KOPT-K1 (cell line): ENCODE data around the gene FAAP100.

Experiments
- H3K27ac ChIP-seq: fragments of 200-600 bp; sonication (generic); 2 replicates; pipeline ENCODE4 v1.5.1; 2016; ENCODE audit warnings: antibody characterized with exemption, mild to moderate bottlenecking, low read depth, low read length; ENCODE audit not compliant: poor library complexity, severe bottlenecking
- H3K36me3 ChIP-seq: fragments of 200-600 bp; sonication (generic); 2 replicates; pipeline ENCODE4 v1.5.1; 2017; ENCODE audit warnings: antibody characterized with exemption, mild to moderate bottlenecking, low read length, moderate library complexity; ENCODE audit not compliant: insufficient read depth
- H3K9me3 ChIP-seq: fragments of 200-600 bp; sonication (generic); 2 replicates; pipeline ENCODE4 v1.5.1; 2017; ENCODE audit warnings: antibody characterized with exemption, low read length, mild to moderate bottlenecking; ENCODE audit not compliant: insufficient read depth, poor library complexity, severe bottlenecking

FAAP100 gene

GRCh38 chr17:81509972-81510784 lies 42.0 kb downstream of the FAAP100 start:
- Histone ChIP-seq H3K36me3 (peaks cover 42% of the 10 kb centered on the region), H3K9me3 (peaks cover 7% of the 10 kb centered on the region), H3K27ac (peak overlapping the region; percentile 72)

- Histone ChIP-seq H3K9me3 (peaks cover 7% of the 10 kb centered on the region), H3K27ac (peak overlapping the region; percentile 72), H3K36me3 (peaks cover 42% of the 10 kb centered on the region)
Measured at GRCh38 chr17:81509207-81509971, 42.8 kb downstream of the FAAP100 start.

GRCh38 chr17:81508639-81509206 lies 43.4 kb downstream of the FAAP100 start:
- H3K27ac ChIP-seq, result peak overlapping the region; percentile 72
- peaks cover 42% of the 10 kb centered on the region for H3K36me3 ChIP-seq
- peaks cover 7% of the 10 kb centered on the region for H3K9me3 ChIP-seq

GRCh38 chr17:81503619-81504018 lies 48.5 kb downstream of the FAAP100 start:
- Histone ChIP-seq H3K36me3 (peaks cover 3% of the 10 kb centered on the region), H3K9me3 (no peaks in the 10 kb centered on the region), H3K27ac (no peak overlapping the region)

- Histone ChIP-seq H3K36me3 (no peaks in the 10 kb centered on the region), H3K27ac (no peak overlapping the region)
Measured at GRCh38 chr17:81502471-81503017, 49.6 kb downstream of the FAAP100 start.

GRCh38 chr17:81500047-81500446 lies 52.1 kb downstream of the FAAP100 start:
- H3K36me3 ChIP-seq, result no peaks in the 10 kb centered on the region
- H3K27ac ChIP-seq, result no peak overlapping the region
- H3K9me3 ChIP-seq, result no peaks in the 10 kb centered on the region

More at GRCh38 chr17:81502471-81503017, 49.6 kb downstream of the FAAP100 start:
- no peaks in the 10 kb centered on the region for H3K9me3 ChIP-seq

- no peaks in the 10 kb centered on the region for H3K9me3 ChIP-seq
- no peaks in the 10 kb centered on the region for H3K36me3 ChIP-seq
- H3K27ac ChIP-seq, result no peak overlapping the region
Measured at GRCh38 chr17:81499601-81499970, 52.6 kb downstream of the FAAP100 start.

- Histone ChIP-seq H3K27ac (no peak overlapping the region), H3K9me3 (no peaks in the 10 kb centered on the region)
Measured at GRCh38 chr17:81498953-81499600, 53.1 kb downstream of the FAAP100 start.

GRCh38 chr17:81494626-81495377 lies 57.4 kb downstream of the FAAP100 start:
- peak overlapping the region; percentile 64 for H3K27ac ChIP-seq
- no peaks in the 10 kb centered on the region for H3K9me3 ChIP-seq
- H3K36me3 ChIP-seq, result no peaks in the 10 kb centered on the region

More at GRCh38 chr17:81498953-81499600, 53.1 kb downstream of the FAAP100 start:
- no peaks in the 10 kb centered on the region for H3K36me3 ChIP-seq

- Histone ChIP-seq H3K36me3 (no peaks in the 10 kb centered on the region), H3K9me3 (no peaks in the 10 kb centered on the region), H3K27ac (peak overlapping the region; percentile 37)
Measured at GRCh38 chr17:81493198-81494038, 58.7 kb downstream of the FAAP100 start.

- no peaks in the 10 kb centered on the region for H3K9me3 ChIP-seq
Measured at GRCh38 chr17:81492706-81493105, 59.4 kb downstream of the FAAP100 start.

GRCh38 chr17:81492202-81492601 lies 60.0 kb downstream of the FAAP100 start:
- H3K27ac ChIP-seq, result peak overlapping the region; percentile 37
- no peaks in the 10 kb centered on the region for H3K9me3 ChIP-seq
- no peaks in the 10 kb centered on the region for H3K36me3 ChIP-seq

More at GRCh38 chr17:81492706-81493105, 59.4 kb downstream of the FAAP100 start:
- Histone ChIP-seq H3K36me3 (no peaks in the 10 kb centered on the region), H3K27ac (peak overlapping the region; percentile 37)

- Histone ChIP-seq H3K27ac (peak overlapping the region; percentile 37), H3K9me3 (no peaks in the 10 kb centered on the region), H3K36me3 (no peaks in the 10 kb centered on the region)
Measured at GRCh38 chr17:81491761-81492160, 60.4 kb downstream of the FAAP100 start.
